HG02588 (cell line): ENCODE data around the gene NPTN.
"Not testable (repeated sequence)": the region's sequence is repeated elsewhere in the genome, so short reads cannot be mapped to it uniquely, and the experiment has no call there.

ENCODE experiments used
- ATAC-seq: cut with Tn5 transposase; IDR thresholded peaks from one replicate; pipeline ENCODE4 v1.9.1; 2021; ENCODE audit warnings: mild to moderate bottlenecking, moderate library complexity; ENCODE audit not compliant: unreplicated experiment

NPTN gene

DNA sequence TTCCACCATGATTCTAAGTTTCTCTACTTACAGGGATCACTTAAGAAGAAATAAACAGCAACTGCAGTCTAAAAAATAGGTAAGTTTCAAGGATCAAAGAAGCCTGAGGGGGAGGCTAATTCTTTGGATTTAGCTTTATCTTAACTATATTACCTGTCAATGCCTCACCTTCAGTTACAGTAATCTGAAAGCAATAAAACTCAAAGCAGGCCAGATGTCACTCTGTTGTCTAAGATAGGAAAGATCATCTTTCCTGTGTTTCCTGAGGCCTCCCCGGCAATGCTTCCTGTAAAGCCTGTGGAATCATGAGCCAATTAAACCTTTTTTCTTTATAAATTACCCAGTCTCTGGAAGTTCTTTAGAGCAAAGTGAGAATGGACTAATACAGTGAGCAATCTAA is 60.2 kb downstream of the NPTN start:
- no peak for ATAC-seq

DNA sequence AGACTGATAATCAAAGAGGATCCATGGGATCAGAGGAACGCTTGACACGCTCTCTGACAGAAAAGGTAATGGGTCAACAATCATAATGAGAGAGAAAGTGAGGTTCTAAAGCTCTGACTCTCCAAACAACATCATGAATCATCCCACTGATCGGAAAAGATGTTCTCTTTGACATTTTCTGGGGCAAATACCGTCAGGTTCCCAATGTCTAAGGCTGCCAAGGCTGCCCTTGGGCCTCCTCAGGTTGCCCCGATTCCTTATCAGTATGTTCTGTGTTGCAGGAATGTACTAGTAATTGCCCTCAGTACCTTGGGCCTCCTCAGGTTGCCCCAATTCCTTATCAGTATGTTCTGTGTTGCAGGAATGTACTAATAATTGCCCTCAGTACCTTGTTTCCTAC is 60.9 kb downstream of the NPTN start:
- no peak for ATAC-seq

DNA sequence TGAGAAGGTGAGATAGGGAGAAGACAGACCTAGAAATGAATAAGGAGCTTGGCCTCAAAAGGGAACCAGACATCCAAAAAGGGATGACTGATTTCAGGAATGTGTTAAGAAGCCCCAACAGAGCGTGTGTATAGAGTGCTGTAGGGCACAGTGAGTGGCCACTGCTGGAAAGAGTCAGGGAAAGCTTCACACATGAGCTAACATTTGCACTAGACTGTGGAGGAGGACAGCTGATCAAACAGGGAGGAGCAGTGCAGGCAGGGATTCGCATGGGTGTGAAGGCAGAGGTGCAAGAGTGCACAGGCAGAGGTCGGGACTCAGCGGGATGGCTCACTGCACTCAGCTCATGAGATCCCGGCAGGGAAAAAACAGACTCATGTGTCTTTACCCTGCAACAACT is 61.8 kb downstream of the NPTN start:
- ATAC-seq, result no peak

DNA sequence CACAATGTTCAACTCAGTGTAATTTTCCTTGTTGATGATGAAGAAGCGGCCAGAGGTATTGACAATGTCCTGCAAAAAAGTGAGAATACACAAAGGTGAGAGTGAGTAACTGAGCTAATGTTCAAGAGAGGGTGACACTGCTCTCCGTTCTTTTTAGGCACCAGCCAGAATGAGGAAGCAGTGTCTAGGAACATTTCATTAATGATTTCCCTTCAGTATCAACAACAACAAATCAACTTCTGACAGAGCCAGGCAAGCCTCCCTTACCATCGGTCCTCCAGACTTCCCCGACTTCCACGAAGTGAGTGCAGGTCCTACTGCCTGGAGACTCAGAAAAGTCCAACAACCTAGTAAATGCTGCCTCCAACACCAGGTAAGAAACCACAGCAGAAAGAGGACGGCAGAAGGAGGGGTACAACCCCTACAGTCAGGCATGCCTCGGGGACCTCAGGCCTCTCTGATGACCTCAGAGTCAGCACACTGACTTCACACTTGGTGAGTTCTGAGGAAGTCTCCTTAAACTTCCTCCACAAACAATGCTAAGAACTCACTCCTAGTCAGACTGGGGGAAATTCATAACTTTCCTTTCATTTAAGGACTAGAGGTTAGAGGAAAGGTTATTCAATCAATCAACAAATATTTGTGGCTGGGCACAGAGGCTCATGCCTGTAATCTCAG is 62.7 kb downstream of the NPTN start:
- no peak for ATAC-seq

DNA sequence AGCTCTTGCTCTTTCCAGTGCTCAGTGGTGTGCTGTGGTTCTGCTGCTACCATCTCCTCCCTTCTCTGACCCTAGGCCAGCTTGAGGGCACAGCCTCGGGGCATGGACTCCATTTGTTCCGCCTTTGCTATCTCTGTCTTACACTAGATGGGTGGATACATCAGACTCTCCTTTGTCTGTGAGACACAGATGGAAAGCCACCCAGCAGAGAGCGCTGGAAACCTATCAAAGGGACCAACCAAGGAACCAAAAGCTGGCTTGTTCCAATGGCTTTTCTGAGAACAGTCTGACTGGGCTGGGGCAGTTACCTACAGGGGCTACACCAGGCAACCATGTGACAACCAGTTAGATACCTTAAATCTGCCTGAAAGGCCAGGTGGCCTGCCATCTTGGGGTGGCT is 63.8 kb downstream of the NPTN start:
- no peak for ATAC-seq

DNA sequence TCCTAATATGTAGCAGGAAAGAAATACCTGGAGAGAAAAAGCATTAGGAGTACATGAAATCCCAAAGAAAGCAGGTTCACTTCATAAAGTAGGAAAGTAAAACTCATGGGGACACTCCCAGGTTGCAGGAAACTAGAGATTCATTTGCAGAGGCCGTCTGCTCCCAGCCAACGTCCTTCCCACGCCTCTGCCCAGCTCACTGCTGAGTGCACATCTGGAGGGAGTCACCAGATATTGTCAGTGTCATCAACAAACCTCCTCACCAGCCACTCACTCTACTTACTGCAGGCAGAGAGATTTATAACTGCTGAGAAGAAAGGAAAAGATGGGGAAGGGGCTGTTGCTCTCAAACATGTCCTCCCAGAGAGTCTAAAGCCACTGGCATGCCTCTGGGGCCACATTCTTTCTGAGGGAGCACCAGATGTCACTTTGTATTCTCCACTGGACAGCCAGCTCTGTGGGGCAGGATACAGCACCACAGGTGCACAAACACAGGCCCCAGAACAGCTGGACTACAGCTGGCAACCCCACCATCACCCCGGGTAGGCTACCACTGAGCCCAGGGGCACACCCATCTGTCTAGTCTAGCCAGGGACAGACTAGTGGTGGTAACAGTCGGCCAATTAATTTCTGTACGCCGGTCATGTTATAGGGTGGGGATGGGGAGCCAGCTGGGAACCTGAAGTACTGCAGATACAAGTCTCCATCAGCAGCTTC is 64.5 kb downstream of the NPTN start:
- ATAC-seq, result no peak

DNA sequence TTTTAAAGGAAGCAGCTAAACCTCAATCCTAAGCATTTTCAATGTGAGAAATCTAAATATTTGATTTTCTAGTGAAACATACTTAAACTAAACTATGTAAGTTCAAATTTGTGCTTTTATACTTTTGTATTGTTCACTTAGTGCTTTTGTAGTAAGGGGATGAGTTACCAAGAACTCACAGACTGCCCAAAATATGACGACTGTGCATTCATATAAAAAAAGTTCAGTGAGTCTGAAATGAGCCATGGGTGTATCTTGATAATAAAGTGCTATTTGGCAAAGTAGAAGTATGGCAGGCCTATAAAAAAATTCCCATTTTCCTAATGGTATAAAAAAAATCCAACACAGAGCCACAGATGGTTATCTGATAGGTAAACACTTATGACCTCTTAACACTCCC is 66.2 kb downstream of the NPTN start:
- ATAC-seq, result no peak

DNA sequence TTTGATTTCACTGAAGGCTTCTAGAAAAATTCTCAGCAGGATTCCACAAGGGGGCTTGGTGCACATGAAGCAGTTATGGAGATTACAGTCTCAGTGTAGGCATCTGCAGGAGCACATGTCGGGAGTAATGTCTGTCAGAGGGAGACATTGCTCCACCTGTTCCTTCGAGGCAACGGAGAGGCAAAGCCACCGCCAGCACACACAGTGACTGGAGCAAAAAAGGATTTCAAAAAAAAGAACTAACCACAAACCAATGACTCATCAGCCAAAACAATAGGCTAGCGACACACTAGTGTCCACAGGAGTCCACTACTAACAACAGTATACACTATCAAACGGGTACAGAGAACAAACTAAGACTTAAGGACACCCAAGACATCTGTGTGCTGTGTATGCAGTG is 68.9 kb downstream of the NPTN start:
- no peak for ATAC-seq

DNA sequence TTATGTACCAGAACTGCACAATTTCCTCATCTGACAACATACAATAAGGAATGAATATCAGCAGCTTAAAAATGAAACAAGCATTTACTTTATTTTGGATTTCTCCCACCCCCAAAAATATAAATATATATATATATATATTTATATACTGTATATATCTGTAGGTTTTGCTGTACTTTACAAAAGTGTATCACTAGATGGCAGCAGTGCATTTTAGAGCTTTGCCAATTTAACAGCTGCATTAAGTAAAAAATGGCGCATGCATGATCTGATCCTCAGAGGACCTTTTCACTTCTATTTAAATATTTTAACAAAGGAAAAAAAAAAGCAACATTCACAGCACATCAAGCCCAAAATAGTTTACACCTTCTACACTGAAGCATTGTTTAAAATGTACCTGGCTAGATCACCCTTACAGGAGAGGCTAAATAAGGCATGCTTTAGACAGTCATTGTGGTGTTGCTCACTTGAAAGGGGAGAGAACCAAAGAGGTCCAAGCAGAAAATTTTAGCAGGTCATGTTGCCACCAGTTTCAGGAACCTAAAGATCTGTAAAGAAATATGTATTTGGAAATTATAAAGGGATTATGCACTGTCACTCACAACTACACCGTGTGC is 72.6 kb downstream of the NPTN start:
- no peak for ATAC-seq

DNA sequence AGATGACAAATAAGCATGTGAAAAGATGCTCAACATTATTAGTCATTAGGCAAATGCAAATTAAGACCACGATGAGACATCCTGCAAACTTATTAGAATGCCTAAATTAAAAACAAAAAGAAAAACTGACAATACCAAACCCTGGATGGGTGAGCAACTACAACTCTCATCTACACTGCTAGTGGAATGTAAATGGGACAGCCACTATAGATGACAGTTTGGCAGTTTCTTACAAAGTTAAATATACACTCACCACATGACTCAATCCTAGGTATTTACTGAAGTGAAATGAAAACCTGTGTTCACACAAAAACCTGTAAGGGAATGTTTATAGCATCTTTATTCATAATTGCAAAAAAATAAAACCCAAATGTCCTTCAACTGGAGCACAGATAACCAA is 74.7 kb downstream of the NPTN start:
- no peak for ATAC-seq

DNA sequence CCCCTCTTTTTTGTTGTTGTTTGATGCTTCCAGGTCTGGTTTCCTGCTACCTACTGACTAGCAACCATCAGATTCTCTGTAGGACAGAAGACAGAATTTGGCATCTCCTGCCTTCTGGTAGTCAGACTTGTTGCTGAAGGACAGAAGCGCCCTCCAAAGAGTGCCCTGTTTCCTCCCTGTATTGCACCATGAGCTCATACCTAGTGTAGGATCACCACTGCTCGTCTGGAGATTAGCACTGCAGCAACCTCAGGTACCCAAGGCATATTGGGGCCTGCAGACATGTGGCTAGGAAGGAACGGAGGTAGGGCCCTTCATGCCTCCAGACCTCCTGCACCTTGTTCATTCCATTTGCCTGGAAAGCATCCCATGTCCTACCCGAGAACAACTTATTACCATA is 78.1 kb downstream of the NPTN start:
- ATAC-seq, result no peak

DNA sequence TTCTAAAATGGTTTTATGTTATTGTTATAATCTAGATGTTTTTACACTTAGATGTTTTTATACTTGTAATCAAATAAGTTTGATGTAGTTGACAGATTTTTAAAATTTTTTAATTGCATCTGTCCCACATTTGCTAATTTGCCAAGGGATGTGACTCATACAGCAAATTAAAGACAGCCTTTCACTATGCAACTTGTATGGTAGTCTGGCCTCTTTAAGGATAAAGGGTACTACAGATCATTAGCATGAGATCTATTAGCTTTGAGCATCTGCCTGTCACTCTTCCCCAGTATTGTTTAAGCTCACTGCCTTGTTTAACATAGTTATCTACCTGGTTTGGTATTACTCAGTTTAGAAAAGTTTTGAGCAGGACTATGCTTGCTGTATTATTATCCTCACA is 83.0 kb downstream of the NPTN start:
- no peak for ATAC-seq

DNA sequence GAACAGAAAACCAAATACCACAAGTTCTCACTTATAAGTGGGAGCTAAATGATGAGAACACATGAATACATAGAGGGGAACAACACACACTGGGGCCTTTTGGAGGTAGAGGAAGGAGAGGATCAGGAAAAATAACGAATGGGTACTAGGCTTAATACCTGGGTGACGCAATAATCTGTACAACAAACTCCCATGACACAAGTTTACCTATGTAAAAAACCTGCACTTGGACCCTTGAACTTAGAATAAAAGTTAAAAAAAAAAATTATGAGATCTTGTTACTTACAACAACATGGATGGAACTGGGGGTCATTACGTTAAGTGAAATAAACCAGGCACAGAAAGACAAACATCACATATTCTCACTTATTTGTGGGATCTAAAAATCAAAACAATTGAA is 84.3 kb downstream of the NPTN start:
- not testable (repeated sequence) for ATAC-seq

DNA sequence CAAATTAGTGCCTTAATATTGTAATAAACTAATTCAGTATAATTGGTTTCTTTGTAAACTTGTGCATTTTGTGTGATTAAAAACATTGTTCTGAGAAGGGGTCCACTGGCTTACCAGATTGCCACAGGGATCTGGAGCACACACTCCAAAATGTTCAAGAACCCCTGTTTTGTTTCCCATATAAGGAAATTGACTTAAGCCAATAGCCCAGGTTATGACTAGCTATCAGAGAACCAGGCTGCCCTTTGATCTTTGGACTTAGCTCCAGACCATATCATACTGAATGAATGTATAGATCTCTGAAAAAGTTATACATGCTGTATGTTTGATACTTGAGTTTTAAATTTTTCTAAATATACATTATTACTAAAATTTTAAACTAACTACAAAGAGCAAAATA is 91.7 kb downstream of the NPTN start:
- ATAC-seq, result no peak

DNA sequence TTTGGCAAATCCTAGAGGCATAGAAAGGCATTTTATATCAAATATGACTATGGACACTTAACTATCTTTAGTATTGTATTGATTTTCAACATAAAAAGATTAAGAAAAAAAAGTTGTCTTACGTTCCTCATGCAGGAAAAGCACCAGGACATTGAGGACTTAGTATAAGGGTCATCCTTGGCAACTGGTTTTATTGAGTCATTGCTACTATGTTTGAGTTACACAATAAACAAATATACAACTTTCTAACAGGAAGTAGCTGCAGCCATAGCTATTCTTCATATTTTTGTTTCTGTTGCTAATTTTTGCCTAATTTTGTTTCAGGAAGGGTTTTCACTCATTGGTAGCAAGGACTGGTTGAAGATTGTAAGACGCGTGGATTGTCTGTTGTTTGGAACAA is 93.0 kb downstream of the NPTN start:
- ATAC-seq, result no peak

DNA sequence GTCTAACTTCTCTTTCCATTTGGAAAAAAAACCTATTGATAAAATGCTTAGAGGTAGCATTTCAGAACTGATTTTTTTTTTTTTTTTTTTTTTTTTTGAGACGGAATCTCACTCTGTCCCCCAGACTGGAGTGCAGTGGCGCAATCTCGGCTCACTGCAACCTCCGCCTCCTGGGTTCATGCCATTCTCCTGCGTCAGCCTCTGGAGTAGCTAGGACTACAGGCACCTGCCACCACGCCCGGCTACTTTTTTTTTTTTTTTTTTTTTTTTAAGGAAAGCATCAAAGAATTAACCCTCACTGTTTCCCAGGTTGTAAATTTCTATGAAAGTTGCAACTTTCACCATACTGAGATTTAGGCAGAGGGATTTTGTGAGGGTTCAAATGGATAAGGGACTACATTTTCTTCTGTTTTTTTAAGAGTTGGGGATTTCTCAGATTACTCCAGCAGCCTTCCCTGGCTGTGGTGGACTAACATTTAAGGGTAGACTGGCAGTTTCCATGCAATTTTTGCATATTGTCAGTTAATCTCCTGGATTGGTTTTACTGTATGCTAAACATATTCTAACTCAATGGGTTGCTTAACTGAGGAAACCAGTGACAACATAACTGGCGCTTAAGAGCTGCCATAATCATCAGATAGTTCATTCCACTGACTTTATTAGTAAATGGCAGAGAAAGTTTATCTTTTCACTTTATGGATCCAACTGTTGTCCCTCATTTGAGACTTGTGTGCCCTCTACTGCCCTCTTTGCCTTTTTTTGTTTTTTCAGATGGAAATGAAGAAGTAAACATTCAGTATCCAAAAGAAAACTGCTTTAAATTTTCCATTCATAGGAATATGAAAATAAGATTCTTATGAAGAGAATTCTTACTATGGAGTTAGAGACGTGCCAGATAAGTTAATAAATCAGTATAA is 93.7 kb downstream of the NPTN start:
- ATAC-seq, result no peak

DNA sequence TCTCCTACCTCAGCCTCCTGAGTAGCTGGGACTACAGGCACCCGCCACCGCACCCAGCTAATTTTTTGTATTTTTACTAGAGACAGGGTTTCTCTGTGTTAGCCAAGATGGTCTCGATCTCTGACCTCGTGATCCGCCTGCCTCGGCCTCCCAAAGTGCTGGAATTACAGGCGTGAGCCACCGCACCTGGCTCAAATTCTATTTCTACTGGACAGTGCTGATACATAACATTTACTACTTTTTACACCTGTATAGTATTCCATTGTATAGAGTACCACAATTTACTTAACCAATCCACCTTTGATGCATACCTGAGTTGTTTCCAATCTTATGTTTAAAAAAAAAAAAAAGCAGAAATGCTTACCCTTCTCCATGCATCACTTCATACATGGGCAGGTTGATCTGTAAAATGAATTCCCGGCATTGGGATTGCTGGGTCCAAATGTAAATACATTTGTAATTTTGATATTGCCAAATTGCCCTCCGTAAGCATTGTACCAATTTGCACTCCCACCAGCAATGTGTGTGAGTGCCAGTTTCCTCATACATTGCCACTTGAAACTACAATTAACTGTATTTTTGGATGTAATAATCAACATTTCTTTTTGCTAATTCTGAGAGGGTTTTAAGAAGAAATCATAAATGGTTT is 94.5 kb downstream of the NPTN start:
- ATAC-seq, result no peak

DNA sequence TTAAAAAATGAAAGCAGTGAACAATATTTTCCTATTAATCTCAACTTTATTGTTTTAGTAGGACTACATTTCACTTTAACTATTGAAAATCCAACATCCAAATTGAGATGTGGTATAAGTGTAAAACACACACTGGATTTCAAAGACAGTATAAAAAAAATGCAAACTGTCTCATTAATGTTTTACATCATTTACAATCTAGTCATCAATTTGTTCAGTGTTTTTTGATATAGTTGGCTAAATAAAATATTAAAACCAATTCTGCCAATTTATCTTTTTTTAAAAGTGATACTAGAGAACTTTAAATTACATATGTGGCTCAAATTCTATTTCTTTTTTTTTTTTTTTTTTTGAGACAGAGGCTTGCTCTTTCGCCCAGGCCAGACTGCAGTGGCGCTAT is 95.1 kb downstream of the NPTN start:
- ATAC-seq, result no peak

DNA sequence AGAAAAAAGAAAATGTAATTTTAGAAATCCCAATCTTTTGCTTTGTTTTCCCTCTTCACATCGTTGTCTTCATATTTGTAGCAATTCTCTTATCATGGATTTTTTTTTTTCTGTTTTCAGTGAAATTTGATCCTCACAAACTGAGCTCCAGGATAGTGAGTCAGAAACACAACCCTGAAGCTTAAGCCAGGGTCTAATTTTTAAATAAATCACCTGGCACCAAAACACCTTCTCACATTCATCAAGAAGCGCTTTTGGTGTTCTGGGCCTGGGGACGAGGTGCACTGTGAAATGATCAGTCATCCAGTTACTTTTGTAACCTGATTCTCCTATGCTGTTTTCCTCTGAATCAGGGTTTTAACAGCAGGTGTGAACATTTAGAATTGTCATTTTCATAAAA is 102.5 kb downstream of the NPTN start:
- no peak for ATAC-seq

DNA sequence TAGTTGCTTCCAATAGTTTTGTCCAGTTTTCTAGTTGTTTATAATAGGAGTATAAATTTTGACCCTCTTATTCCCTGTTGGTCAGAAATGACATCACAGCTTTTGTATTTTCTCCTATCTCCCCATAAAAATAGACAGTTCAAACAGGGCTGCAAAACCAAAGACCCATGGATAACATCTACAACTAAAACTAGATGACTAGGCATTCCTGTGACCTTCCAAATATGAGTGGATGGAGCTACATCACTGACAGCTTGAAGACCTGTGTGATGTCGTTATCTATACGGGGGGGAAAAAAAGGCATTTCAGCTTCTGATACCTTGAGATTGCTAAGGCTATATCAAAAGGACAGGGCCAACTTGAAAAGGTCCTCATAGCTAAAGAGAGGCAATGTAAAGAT is 105.6 kb downstream of the NPTN start:
- ATAC-seq, result no peak

DNA sequence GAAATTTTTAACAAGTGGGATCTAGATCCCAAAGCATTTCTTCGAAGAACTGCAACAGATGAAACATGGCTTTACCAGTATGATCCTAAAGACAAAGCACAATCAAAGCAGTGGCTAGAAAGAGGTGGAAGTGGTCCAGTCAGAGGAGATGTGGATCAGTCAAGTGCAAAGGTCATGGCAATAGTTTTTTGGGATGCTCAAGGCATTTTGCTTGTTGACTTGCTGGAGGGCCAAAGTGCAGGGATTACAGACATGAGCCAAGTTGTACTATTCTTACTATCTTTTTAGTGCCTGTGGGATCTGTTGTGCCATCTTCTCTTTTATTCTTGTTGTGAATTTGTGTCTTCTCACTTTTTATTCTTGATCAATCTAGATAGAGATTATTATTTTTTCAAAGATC is 108.3 kb downstream of the NPTN start:
- ATAC-seq, result no peak
